ENCODE results near the gene LRRC18.

The LRRC18 gene

DNA sequence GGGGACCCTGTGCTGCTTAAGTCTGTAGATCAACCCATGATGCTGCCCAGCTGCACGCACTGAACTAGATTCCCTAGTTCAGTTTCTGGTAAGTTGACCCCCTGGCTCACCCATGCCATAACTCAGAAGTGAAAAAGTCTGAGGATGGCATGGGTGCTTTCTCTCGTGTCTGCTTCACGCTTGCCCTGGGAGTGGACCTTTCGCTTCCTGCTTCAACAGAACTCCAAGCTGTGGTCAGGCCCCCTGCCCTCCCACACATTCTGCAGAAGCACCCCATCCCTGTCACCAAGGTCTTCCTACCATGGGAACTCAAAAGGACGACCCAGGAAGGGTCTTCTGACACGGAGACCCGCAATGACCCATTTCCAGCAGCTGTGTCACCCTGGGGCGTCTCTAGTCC is 39.9 kb downstream of the LRRC18 start:
- H3K27me3 ChIP-seq (ENCODE audit: control insufficient read depth in 2 of 2, insufficient read depth in 2 of 2, low read length in 2 of 2) = no peaks in the 10 kb centered on the region
- H3K4me1 ChIP-seq (ENCODE audit: control insufficient read depth in 2 of 2, insufficient read depth in 2 of 2, low read length in 2 of 2) = no peaks in the 10 kb centered on the region
- H3K4me3 ChIP-seq (ENCODE audit: low read length in 2 of 2) = no peak overlapping the region
- no peak overlapping the region for H3K9ac ChIP-seq (ENCODE audit: low read depth in 1 of 2, low read length in 2 of 2)
- H3K27ac ChIP-seq (ENCODE audit: low read depth in 2 of 2, low read length in 2 of 2) = no peak overlapping the region
- no peaks in the 10 kb centered on the region for H3K9me3 ChIP-seq (ENCODE audit: control insufficient read depth in 2 of 2, low read length in 2 of 2)
- H3K36me3 ChIP-seq (ENCODE audit: control insufficient read depth in 2 of 2, insufficient read depth in 2 of 2, low read length in 2 of 2) = no peaks in the 10 kb centered on the region

DNA sequence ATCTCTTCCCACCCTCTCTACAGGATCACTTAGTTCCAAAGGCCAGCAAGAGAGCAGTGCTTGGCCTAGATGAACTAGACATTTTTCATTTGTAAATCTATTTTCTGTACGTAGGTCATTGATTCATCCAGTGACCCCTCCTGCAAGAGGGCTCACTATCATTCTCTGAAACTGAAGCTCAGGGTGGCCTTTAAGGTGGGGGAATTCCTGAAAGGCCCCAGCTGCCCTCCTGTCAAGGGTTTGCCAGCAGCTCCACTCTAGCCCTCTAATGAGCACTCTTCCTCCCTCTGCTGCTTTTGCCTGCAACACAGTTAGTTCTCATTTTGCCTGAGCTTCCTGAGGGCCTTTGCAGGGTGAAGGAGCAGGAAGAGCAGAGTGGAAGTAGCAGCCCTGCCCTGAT is 41.2 kb downstream of the LRRC18 start:
- no peaks in the 10 kb centered on the region for H3K4me1 ChIP-seq (ENCODE audit: control insufficient read depth in 2 of 2, insufficient read depth in 2 of 2, low read length in 2 of 2)

DNA sequence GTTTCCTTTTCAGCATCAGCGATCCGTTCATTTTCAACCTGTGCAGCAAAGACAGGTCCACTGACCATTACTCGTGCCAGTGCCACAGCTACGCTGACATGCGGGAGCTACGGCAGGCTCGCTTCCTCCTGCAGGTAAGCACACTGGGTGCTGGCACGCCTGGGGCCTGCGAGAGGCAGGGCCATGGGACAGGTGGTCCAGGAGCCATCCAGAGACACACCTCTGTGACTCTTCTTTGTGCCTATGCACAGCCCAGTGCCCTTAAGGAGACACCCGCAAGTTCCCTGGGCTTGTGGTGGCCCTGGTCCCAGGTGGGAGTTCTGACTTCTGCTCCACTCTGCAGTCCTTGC is 42.2 kb downstream of the LRRC18 start:
- H3K27ac ChIP-seq (ENCODE audit: low read depth in 2 of 2, low read length in 2 of 2) = no peak overlapping the region
- H3K4me3 ChIP-seq (ENCODE audit: low read length in 2 of 2) = no peak overlapping the region
- H3K9ac ChIP-seq (ENCODE audit: low read depth in 1 of 2, low read length in 2 of 2) = no peak overlapping the region
- H3K9me3 ChIP-seq (ENCODE audit: control insufficient read depth in 2 of 2, low read length in 2 of 2) = no peaks in the 10 kb centered on the region
- no peaks in the 10 kb centered on the region for H3K4me1 ChIP-seq (ENCODE audit: control insufficient read depth in 2 of 2, insufficient read depth in 2 of 2, low read length in 2 of 2)
- no peaks in the 10 kb centered on the region for H3K36me3 ChIP-seq (ENCODE audit: control insufficient read depth in 2 of 2, insufficient read depth in 2 of 2, low read length in 2 of 2)
- H3K27me3 ChIP-seq (ENCODE audit: control insufficient read depth in 2 of 2, insufficient read depth in 2 of 2, low read length in 2 of 2) = no peaks in the 10 kb centered on the region

More for the DNA sequence above, 41.2 kb downstream of the LRRC18 start:
- Histone ChIP-seq H3K27ac (ENCODE audit: low read depth in 2 of 2, low read length in 2 of 2) (no peak overlapping the region), H3K36me3 (ENCODE audit: control insufficient read depth in 2 of 2, insufficient read depth in 2 of 2, low read length in 2 of 2) (no peaks in the 10 kb centered on the region), H3K9ac (ENCODE audit: low read depth in 1 of 2, low read length in 2 of 2) (no peak overlapping the region), H3K27me3 (ENCODE audit: control insufficient read depth in 2 of 2, insufficient read depth in 2 of 2, low read length in 2 of 2) (no peaks in the 10 kb centered on the region), H3K4me3 (ENCODE audit: low read length in 2 of 2) (no peak overlapping the region), H3K9me3 (ENCODE audit: control insufficient read depth in 2 of 2, low read length in 2 of 2) (no peaks in the 10 kb centered on the region)

DNA sequence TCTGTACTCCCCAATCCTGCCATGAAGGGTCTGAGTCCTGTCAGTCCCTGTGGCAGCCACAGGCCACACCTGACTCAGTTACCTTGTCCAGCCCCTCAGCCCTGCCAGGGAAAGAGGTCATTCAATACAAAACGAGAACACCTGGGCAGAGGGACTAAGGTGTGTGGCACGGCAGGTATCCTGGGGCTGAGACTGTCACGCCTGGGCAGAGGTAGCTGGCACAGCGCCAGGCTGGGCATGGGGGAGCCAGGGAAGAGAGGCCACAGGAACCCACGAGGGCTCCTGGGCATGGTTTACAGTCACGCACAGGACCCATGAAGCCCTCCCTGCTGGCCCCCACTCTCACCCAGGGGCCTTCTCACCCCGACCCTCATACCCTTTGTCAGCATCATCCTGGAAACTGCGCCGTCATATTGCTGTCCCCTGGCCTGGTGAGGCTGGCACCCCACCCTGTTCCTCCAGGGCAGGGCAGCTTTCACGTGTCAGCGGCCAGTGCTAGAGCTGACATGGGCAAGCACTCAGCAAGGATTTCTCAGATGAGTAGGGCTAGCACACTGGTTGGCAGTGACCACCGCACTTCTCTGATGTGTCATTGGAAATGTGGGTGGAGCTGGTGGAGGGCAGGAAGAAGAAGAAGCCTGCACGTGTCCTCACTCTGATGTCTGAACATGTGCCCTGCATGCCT is 42.7 kb downstream of the LRRC18 start:
- Histone ChIP-seq H3K9me3 (ENCODE audit: control insufficient read depth in 2 of 2, low read length in 2 of 2) (no peaks in the 10 kb centered on the region), H3K4me1 (ENCODE audit: control insufficient read depth in 2 of 2, insufficient read depth in 2 of 2, low read length in 2 of 2) (no peaks in the 10 kb centered on the region), H3K9ac (ENCODE audit: low read depth in 1 of 2, low read length in 2 of 2) (no peak overlapping the region), H3K27me3 (ENCODE audit: control insufficient read depth in 2 of 2, insufficient read depth in 2 of 2, low read length in 2 of 2) (no peaks in the 10 kb centered on the region), H3K27ac (ENCODE audit: low read depth in 2 of 2, low read length in 2 of 2) (no peak overlapping the region), H3K4me3 (ENCODE audit: low read length in 2 of 2) (no peak overlapping the region), H3K36me3 (ENCODE audit: control insufficient read depth in 2 of 2, insufficient read depth in 2 of 2, low read length in 2 of 2) (no peaks in the 10 kb centered on the region)

DNA sequence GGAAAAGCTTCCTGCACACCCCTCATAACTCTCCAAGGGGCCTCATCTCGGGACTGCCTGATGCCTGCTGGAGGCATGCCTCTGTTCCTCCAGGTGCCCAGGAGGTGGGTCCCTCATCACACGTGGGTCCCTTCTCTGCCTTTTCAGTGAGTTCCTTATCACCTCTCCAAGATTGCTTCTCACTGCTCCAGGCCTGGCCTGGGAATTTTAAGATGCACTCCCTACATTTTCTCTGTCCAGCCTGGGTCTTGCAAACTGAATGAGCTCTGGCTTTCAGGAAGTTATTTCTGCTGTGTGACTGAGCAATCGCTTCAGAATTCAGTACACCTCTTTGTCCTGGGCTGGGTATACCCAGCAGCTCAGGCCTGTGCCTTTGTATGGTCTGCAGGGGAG is 43.8 kb downstream of the LRRC18 start:
- Histone ChIP-seq H3K9ac (ENCODE audit: low read depth in 1 of 2, low read length in 2 of 2) (no peak overlapping the region), H3K27me3 (ENCODE audit: control insufficient read depth in 2 of 2, insufficient read depth in 2 of 2, low read length in 2 of 2) (no peaks in the 10 kb centered on the region), H3K4me3 (ENCODE audit: low read length in 2 of 2) (no peak overlapping the region), H3K4me1 (ENCODE audit: control insufficient read depth in 2 of 2, insufficient read depth in 2 of 2, low read length in 2 of 2) (no peaks in the 10 kb centered on the region), H3K27ac (ENCODE audit: low read depth in 2 of 2, low read length in 2 of 2) (no peak overlapping the region), H3K36me3 (ENCODE audit: control insufficient read depth in 2 of 2, insufficient read depth in 2 of 2, low read length in 2 of 2) (no peaks in the 10 kb centered on the region), H3K9me3 (ENCODE audit: control insufficient read depth in 2 of 2, low read length in 2 of 2) (no peaks in the 10 kb centered on the region)

DNA sequence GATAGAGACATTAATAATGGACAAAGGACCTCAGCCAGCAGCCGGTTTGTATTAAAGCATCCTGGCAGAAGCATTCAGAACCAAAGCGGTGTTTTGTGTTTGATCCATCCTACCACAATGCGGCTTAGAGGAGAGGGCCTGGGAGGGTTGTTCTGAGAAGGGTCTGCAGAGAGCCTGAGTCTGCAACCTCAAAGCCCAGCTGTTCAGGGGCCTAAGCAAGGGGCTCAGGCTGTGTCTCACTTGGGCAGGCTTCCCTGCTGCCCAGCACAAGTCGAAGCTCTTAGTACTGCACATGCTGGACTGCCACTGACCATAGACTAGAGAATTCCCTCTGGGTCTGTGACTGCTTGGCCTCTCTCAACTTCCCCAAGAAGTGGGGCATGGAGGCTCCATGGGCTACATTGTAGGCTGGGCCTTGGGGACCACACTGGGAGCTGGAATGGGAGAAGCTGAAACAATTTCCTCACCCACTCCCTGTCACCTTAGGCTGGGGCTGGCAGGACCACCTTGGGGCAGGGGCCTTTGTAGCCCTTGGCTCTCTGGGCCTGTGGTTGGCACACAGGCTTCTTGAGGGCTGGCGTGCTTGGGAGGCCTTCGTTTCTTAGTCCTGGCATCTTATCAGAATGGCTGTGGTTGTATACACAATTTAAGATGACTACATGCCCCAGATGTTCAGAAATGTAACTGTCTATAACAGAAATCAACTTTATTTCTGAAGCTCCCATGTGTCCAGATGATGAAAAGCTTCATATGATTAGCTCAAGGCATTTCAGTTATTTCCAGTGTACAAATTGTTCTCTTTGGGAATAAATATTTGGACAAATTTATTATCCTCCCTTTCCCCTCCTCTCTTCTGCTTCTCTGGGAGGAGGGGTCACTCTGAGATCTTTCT is 44.5 kb downstream of the LRRC18 start:
- no peaks in the 10 kb centered on the region for H3K27me3 ChIP-seq (ENCODE audit: control insufficient read depth in 2 of 2, insufficient read depth in 2 of 2, low read length in 2 of 2)
- no peak overlapping the region for H3K4me3 ChIP-seq (ENCODE audit: low read length in 2 of 2)
- peak overlapping the region in 1 of 2 donors; percentile 43 for H3K27ac ChIP-seq (ENCODE audit: low read depth in 2 of 2, low read length in 2 of 2)
- H3K9me3 ChIP-seq (ENCODE audit: control insufficient read depth in 2 of 2, low read length in 2 of 2) = no peaks in the 10 kb centered on the region
- no peaks in the 10 kb centered on the region for H3K4me1 ChIP-seq (ENCODE audit: control insufficient read depth in 2 of 2, insufficient read depth in 2 of 2, low read length in 2 of 2)
- H3K9ac ChIP-seq (ENCODE audit: low read depth in 1 of 2, low read length in 2 of 2) = no peak overlapping the region
- H3K36me3 ChIP-seq (ENCODE audit: control insufficient read depth in 2 of 2, insufficient read depth in 2 of 2, low read length in 2 of 2) = no peaks in the 10 kb centered on the region

DNA sequence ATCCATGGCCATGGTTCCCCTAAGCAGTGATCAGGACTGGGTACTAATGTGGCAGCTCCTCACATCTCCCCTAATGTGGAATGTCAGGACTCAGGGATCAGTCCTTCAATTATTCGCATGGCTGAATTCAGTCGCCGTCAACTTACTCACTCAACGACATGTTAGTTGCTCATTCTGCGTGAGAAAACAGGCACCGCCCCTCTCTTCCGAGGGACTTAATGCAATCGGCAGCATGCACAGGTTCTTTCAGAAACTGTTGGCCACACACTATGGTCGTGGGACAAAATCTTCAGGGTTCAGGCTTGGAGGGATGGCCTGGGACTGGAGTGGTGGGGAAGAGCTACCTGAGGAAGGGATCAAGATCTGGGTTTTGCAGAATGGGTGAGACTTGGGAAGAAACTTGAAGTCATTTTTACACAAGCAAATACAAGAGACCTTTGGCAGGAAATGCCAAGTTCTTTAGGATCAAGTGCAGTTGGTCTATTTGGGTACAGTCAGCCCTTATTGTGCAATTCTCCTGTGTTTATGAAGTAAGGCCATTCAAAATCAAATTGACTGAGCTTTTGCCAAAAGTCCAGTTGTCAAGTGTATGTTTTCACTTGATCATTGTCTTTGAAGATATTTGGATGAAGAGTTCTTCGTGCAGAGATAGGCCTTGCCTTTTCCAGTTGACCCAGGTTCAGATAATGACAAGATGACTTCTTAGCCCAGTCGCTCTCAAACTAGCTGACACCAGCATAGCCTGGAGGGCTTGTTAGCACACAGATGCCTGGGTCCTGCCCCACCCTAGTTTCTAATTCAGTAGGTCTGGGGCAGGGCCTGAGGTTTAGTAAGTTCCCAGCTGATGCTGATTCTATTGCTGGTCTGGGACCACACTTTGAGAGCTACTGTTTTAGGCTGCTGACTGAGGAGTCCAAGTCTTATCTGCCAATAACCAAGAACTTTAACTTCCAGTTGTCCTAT is 48.5 kb downstream of the LRRC18 start:
- no peaks in the 10 kb centered on the region for H3K9me3 ChIP-seq (ENCODE audit: control insufficient read depth in 2 of 2, low read length in 2 of 2)
- no peak overlapping the region for H3K9ac ChIP-seq (ENCODE audit: low read depth in 1 of 2, low read length in 2 of 2)

DNA sequence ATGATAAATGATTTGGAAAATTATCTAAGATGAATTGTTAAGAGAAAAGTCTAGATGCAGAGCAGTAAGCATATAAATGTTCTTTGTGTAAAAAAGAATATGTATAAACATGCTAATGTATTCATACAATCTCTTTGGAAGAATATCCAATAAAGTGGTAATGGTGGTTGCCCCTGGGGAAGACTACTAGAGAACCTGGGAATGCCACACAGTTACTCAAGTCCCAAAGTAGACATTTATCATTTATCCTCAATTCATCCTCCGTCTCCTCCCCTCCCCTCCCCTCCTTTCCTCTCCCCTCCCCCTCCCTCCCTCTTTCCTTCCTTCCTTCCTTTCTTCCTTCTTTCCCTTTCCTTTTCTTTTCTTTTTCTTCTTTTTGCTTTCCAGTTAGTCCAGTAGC is 51.7 kb downstream of the LRRC18 start:
- H3K4me1 ChIP-seq (ENCODE audit: control insufficient read depth in 2 of 2, insufficient read depth in 2 of 2, low read length in 2 of 2) = no peaks in the 10 kb centered on the region

More for the DNA sequence above, 48.5 kb downstream of the LRRC18 start:
- Histone ChIP-seq H3K4me1 (ENCODE audit: control insufficient read depth in 2 of 2, insufficient read depth in 2 of 2, low read length in 2 of 2) (no peaks in the 10 kb centered on the region), H3K27me3 (ENCODE audit: control insufficient read depth in 2 of 2, insufficient read depth in 2 of 2, low read length in 2 of 2) (no peaks in the 10 kb centered on the region), H3K4me3 (ENCODE audit: low read length in 2 of 2) (no peak overlapping the region), H3K36me3 (ENCODE audit: control insufficient read depth in 2 of 2, insufficient read depth in 2 of 2, low read length in 2 of 2) (no peaks in the 10 kb centered on the region), H3K27ac (ENCODE audit: low read depth in 2 of 2, low read length in 2 of 2) (no peak overlapping the region)

DNA sequence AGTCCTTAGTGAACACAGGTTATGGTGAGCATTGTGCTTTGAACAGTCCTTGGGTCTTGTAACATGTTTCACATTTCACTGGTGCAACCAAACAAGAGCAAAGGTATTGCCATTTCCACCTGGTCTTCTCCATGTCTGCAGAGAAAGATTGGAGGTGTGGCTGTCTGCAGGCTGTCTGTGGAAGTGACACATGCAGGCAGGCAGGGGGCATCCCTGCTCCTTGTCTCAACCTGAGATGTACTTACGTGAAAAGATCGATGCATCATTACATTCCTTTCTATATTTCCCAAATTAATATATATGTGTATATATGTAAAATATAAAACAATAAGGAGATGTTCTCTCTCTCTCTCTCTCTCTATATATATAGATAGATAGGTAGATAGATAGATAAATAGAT is 54.3 kb downstream of the LRRC18 start:
- Histone ChIP-seq H3K4me3 (ENCODE audit: low read length in 2 of 2) (no peak overlapping the region), H3K9me3 (ENCODE audit: control insufficient read depth in 2 of 2, low read length in 2 of 2) (no peaks in the 10 kb centered on the region), H3K36me3 (ENCODE audit: control insufficient read depth in 2 of 2, insufficient read depth in 2 of 2, low read length in 2 of 2) (no peaks in the 10 kb centered on the region), H3K9ac (ENCODE audit: low read depth in 1 of 2, low read length in 2 of 2) (no peak overlapping the region), H3K27ac (ENCODE audit: low read depth in 2 of 2, low read length in 2 of 2) (no peak overlapping the region), H3K4me1 (ENCODE audit: control insufficient read depth in 2 of 2, insufficient read depth in 2 of 2, low read length in 2 of 2) (no peaks in the 10 kb centered on the region), H3K27me3 (ENCODE audit: control insufficient read depth in 2 of 2, insufficient read depth in 2 of 2, low read length in 2 of 2) (peaks cover 0 to 3% of the 10 kb centered on the region in 2 donors)

More for the DNA sequence above, 51.7 kb downstream of the LRRC18 start:
- Histone ChIP-seq H3K36me3 (ENCODE audit: control insufficient read depth in 2 of 2, insufficient read depth in 2 of 2, low read length in 2 of 2) (no peaks in the 10 kb centered on the region), H3K4me3 (ENCODE audit: low read length in 2 of 2) (no peak overlapping the region), H3K9ac (ENCODE audit: low read depth in 1 of 2, low read length in 2 of 2) (no peak overlapping the region), H3K27ac (ENCODE audit: low read depth in 2 of 2, low read length in 2 of 2) (no peak overlapping the region), H3K9me3 (ENCODE audit: control insufficient read depth in 2 of 2, low read length in 2 of 2) (no peaks in the 10 kb centered on the region), H3K27me3 (ENCODE audit: control insufficient read depth in 2 of 2, insufficient read depth in 2 of 2, low read length in 2 of 2) (peaks cover 0 to 3% of the 10 kb centered on the region in 2 donors)
